ENCODE results near the gene TFPT.

GRCh38 chr19:54149021-54149812, 33.8 kb upstream of the TFPT start:
- TF ChIP-seq, protein P1, sequence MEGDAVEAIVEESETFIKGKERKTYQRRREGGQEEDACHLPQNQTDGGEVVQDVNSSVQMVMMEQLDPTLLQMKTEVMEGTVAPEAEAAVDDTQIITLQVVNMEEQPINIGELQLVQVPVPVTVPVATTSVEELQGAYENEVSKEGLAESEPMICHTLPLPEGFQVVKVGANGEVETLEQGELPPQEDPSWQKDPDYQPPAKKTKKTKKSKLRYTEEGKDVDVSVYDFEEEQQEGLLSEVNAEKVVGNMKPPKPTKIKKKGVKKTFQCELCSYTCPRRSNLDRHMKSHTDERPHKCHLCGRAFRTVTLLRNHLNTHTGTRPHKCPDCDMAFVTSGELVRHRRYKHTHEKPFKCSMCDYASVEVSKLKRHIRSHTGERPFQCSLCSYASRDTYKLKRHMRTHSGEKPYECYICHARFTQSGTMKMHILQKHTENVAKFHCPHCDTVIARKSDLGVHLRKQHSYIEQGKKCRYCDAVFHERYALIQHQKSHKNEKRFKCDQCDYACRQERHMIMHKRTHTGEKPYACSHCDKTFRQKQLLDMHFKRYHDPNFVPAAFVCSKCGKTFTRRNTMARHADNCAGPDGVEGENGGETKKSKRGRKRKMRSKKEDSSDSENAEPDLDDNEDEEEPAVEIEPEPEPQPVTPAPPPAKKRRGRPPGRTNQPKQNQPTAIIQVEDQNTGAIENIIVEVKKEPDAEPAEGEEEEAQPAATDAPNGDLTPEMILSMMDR (IDR thresholded peaks at IDR 0.05): no peak
- TF ChIP-seq EP300 (IDR thresholded peaks at IDR 0.05) (no peak), POLR2AphosphoS5 (IDR thresholded peaks at IDR 0.05) (no peak)
